ENCODE measurements around the gene B2M. TPM values are rescaled to one million over a fixed set of nuclear protein-coding genes. Genes with fewer than 3 reads are reported as not detected.

Gene B2M
- total RNA-seq, 4 donors from 2014 or later: 2,538 to 3,855 (median 2,897) TPM

GRCh38 chr15:44720460-44721176, 9.3 kb downstream of the B2M start:
- 78 to 80% methylated on average over 4 of the region's 4 CpGs for WGBS, 2 donors
- H3K36me3 ChIP-seq: peaks cover 34 to 36% of the 10 kb centered on the region in 2 donors
- H3K9me3 ChIP-seq: no peaks in the 10 kb centered on the region
- H3K4me1 ChIP-seq: no peaks in the 10 kb centered on the region
- intact Hi-C loops (cut with DNase I): no loop called here
- no peak for TF ChIP-seq POLR2A (IDR thresholded peaks at IDR 0.05)
- TF ChIP-seq CTCF (IDR thresholded peaks at IDR 0.05): no peak
- no peak for DNase-seq
- H3K27me3 ChIP-seq: no peaks in the 10 kb centered on the region
- H3K4me3 ChIP-seq (replicated peaks in 1 of 3): no peak overlapping the region
- H3K27ac ChIP-seq: no peak overlapping the region

GRCh38 chr15:44722011-44722410, 10.7 kb downstream of the B2M start:
- intact Hi-C loops (cut with DNase I): no loop called here
- WGBS, 2 donors: 79 to 87% methylated on average over 2 of the region's 2 CpGs

GRCh38 chr15:44726136-44726535, 14.8 kb downstream of the B2M start:
- no peak overlapping the region for H3K4me3 ChIP-seq (replicated peaks in 1 of 3)
- peak in 1 of 2 donors; percentile 31 for DNase-seq
- WGBS, 2 donors: 43 to 51% methylated on average over 7 of the region's 7 CpGs

More at GRCh38 chr15:44722011-44722410, 10.7 kb downstream of the B2M start:
- TF ChIP-seq CTCF (IDR thresholded peaks at IDR 0.05) (no peak), POLR2A (IDR thresholded peaks at IDR 0.05) (no peak)
- DNase-seq: no peak
- peaks cover 20 to 22% of the 10 kb centered on the region in 2 donors for H3K36me3 ChIP-seq
- no peaks in the 10 kb centered on the region for H3K27me3 ChIP-seq
- no peak overlapping the region for H3K27ac ChIP-seq
- H3K4me3 ChIP-seq (replicated peaks in 1 of 3): no peak overlapping the region
- H3K9me3 ChIP-seq: no peaks in the 10 kb centered on the region
- H3K4me1 ChIP-seq: peaks cover 0 to 9% of the 10 kb centered on the region in 2 donors

GRCh38 chr15:44726568-44727484, 15.5 kb downstream of the B2M start:
- Histone ChIP-seq H3K27ac (peak overlapping the region; percentile 92 to 99 (median 93)), H3K4me1 (peaks cover 6 to 19% of the 10 kb centered on the region in 2 donors), H3K4me3 (replicated peaks in 1 of 3) (no peak overlapping the region), H3K9me3 (no peaks in the 10 kb centered on the region), H3K36me3 (no peaks in the 10 kb centered on the region), H3K27me3 (no peaks in the 10 kb centered on the region)
- no peak for DNase-seq
- no peak for TF ChIP-seq CTCF (IDR thresholded peaks at IDR 0.05)
- TF ChIP-seq POLR2A (IDR thresholded peaks at IDR 0.05): peak in 1 of 2 donors; percentile 36
- intact Hi-C loops (cut with DNase I): no loop called here
- 45 to 63% methylated on average over 4 to 5 of the region's 5 CpGs for WGBS, 2 donors

More at GRCh38 chr15:44726136-44726535, 14.8 kb downstream of the B2M start:
- intact Hi-C loops (cut with DNase I): no loop called here
- TF ChIP-seq POLR2A (IDR thresholded peaks at IDR 0.05): no peak
- TF ChIP-seq CTCF (IDR thresholded peaks at IDR 0.05): no peak
- Histone ChIP-seq H3K9me3 (no peaks in the 10 kb centered on the region), H3K4me1 (peaks cover 6 to 19% of the 10 kb centered on the region in 2 donors), H3K27me3 (no peaks in the 10 kb centered on the region), H3K27ac (peak overlapping the region; percentile 3 to 93 (median 92)), H3K36me3 (no peaks in the 10 kb centered on the region)

All from thyroid gland (tissue), 4 donors.